Kidney (tissue), 14 donors: ENCODE measurements around the gene NRXN2. TPM values are rescaled to one million over a fixed set of nuclear protein-coding genes. Genes with fewer than 3 reads are reported as not detected.

Experiments
- DNase-seq, 5 donors: peaks; one replicate each; pipeline ENCODE4 v3.0.0-alpha.2; 2013 to 2020
- FAIRE-seq: peaks from 2 replicates; lab custom pipeline; 2012; peaks lifted over from hg19 to GRCh38; lab: Jason Lieb, UNC
- H3K27ac ChIP-seq, 2 donors: one replicate each; pipeline ENCODE4 v1.7.0; 2013; ENCODE audit warnings: low read depth in 2 of 2, low read length in 2 of 2, inconsistent platforms in 1 of 2
- H3K27me3 ChIP-seq: one replicate; pipeline ENCODE4 v1.7.1; 2013; ENCODE audit warnings: low read length, inconsistent platforms; ENCODE audit not compliant: control insufficient read depth, insufficient read depth
- H3K36me3 ChIP-seq, 3 donors: one replicate each; pipeline versions ENCODE4 v1.7.0 to v1.7.1; 2013; ENCODE audit warnings: low read length in 3 of 3, control low read depth in 1 of 3, inconsistent platforms in 1 of 3; ENCODE audit not compliant: insufficient read depth in 3 of 3, control insufficient read depth in 2 of 3
- H3K4me1 ChIP-seq, 3 donors: one replicate each; pipeline versions ENCODE4 v1.7.0 to v1.7.1; 2013; ENCODE audit warnings: low read length in 3 of 3, inconsistent platforms in 1 of 3, low read depth in 1 of 3; ENCODE audit not compliant: control insufficient read depth in 2 of 3, insufficient read depth in 2 of 3
- H3K4me3 ChIP-seq, 3 donors: one replicate each; pipeline versions ENCODE4 v1.7.0 to v1.8.1; 2013; ENCODE audit warnings: low read length in 3 of 3, control low read depth in 1 of 3, inconsistent platforms in 1 of 3
- H3K9ac ChIP-seq, 3 donors: one replicate each; pipeline versions ENCODE4 v1.7.0 to v1.7.1; 2013; ENCODE audit warnings: low read length in 3 of 3, control low read depth in 1 of 3, inconsistent platforms in 1 of 3
- H3K9me3 ChIP-seq, 3 donors: one replicate each; pipeline versions ENCODE4 v1.7.0 to v1.7.1; 2013; ENCODE audit warnings: low read length in 3 of 3, control low read depth in 1 of 3, inconsistent platforms in 1 of 3; ENCODE audit not compliant: control insufficient read depth in 2 of 3, insufficient read depth in 1 of 3
- CTCF ChIP-seq: IDR thresholded peaks from 3 replicates; pipeline ENCODE4 v1.5.1; 2012; ENCODE audit warnings: mild to moderate bottlenecking, moderate library complexity, borderline replicate concordance; ENCODE audit not compliant: insufficient read depth; ENCODE audit errors: extremely low read depth
- intact Hi-C: fragments of 100-400 bp; cut with DNase I; formaldehyde crosslinking; loops from one replicate; pipeline ENCODE4 v1.11.1; 2022
- polyA plus RNA-seq: library from polyadenylated mRNA; stranded (reverse); fragments of 350-450 nt; fragmentation: Illumina TruSeq; extraction: RNeasy Lipid Tissue Mini Kit (QIAGEN cat#74804); gene quantifications from one replicate; pipeline ENCODE4 v1.2.3, GENCODE V29; 2014; ENCODE audit warnings: low read depth, low replicate concordance; ENCODE audit not compliant: insufficient read depth
- total RNA-seq: library from RNA; stranded (reverse); fragmentation: NEBNext Ultra II Directional; extraction: Animal tissue kit (Norgen Biotek cat#: 25700); gene quantifications from one replicate; pipeline ENCODE4 v1.2.1, GENCODE V29; 2021
- donor health status: control.
- donor health status: control.
- donor health status: control.
- donor health status: control.
- donor health status: control.
- donor health status: DM: yes; HTN: yes; CAD: no.
- donor health status: Normal renal cell carcinoma (clear cell type).

The NRXN2 gene
- total and polyA plus RNA-seq, 2 donors from 2014 or later = 13.3 to 22.0 TPM

GRCh38 chr11:64600281-64600992, 122.6 kb downstream of the NRXN2 start:
- no peak overlapping the region for H3K9ac ChIP-seq
- FAIRE-seq (no peak), DNase-seq (peak in 1 of 5 donors; percentile 58)
- no peak overlapping the region for H3K4me3 ChIP-seq
- H3K27me3 ChIP-seq = no peaks in the 10 kb centered on the region
- intact Hi-C loops = no loop called here
- H3K9me3 ChIP-seq = no peaks in the 10 kb centered on the region
- no peak overlapping the region for H3K27ac ChIP-seq
- no peaks in the 10 kb centered on the region for H3K36me3 ChIP-seq
- H3K4me1 ChIP-seq = no peaks in the 10 kb centered on the region
- TF ChIP-seq CTCF = no peak

- Histone ChIP-seq H3K4me3 (no peak overlapping the region), H3K27ac (no peak overlapping the region), H3K4me1 (no peaks in the 10 kb centered on the region), H3K36me3 (no peaks in the 10 kb centered on the region), H3K9ac (no peak overlapping the region), H3K9me3 (peaks cover 0 to under 1% (median 0%) of the 10 kb centered on the region in 3 donors), H3K27me3 (no peaks in the 10 kb centered on the region)
- intact Hi-C loops = no loop called here
- DNase-seq (peak in 1 of 5 donors; percentile 63), FAIRE-seq (no peak)
- no peak for TF ChIP-seq CTCF
Observed at GRCh38 chr11:64599698-64600211, 123.2 kb downstream of the NRXN2 start.

GRCh38 chr11:64598797-64599697, 124.0 kb downstream of the NRXN2 start:
- no peak overlapping the region for H3K4me3 ChIP-seq
- H3K27me3 ChIP-seq = no peaks in the 10 kb centered on the region
- H3K4me1 ChIP-seq = no peaks in the 10 kb centered on the region
- no peak for TF ChIP-seq CTCF
- intact Hi-C loops = no loop called here
- FAIRE-seq (no peak), DNase-seq (peak in 1 of 5 donors; percentile 40)
- H3K9ac ChIP-seq = no peak overlapping the region
- peaks cover 0 to 2% (median 0%) of the 10 kb centered on the region in 3 donors for H3K9me3 ChIP-seq
- no peaks in the 10 kb centered on the region for H3K36me3 ChIP-seq
- H3K27ac ChIP-seq = no peak overlapping the region
